COLO829 (cell line): ENCODE measurements around the gene MTG2.

ENCODE experiments used
- DNase-seq: peaks from one replicate; pipeline ENCODE4 v3.0.0; 2012; ENCODE audit warnings: low spot score

MTG2 gene

GRCh38 chr20:62206388-62206775, 23.6 kb downstream of the MTG2 start:
- no peak for DNase-seq

DNA sequence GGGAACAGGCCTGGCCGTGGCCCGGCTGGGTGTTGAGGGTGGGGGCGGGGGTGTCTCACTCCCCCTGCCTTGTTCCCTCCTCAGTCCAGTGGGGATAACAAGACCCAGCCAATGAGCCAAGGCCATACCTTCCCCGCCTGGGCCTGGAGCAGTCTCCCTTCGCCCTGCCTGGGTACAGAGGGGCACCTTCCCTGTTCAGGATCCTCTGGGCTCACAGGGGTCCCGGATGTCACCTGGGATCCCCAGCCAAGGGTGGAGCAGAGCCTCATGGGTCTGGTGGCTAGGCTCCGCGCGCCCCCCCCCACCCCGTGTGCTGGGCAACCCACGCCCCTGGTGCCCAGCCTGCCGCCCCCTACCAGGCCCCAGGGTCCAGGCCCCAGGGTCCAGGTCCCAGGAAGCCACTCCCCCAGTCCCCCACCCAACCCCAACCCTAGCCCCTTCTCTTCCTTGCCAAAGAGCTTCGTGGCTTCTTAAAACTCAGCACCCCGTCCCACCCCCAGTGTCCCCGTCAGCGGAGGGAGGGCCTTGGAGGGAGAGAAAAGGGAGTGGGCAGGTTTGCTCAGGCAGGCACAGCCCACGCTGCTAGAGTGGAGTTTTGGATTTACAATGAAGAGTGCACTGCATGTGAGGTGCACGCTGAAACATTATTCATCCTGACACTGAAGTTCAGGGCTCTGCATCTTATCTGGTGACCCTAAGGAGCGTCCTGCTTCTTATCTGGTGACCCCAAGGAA, 25.4 kb downstream of the MTG2 start:
- no peak for DNase-seq

DNA sequence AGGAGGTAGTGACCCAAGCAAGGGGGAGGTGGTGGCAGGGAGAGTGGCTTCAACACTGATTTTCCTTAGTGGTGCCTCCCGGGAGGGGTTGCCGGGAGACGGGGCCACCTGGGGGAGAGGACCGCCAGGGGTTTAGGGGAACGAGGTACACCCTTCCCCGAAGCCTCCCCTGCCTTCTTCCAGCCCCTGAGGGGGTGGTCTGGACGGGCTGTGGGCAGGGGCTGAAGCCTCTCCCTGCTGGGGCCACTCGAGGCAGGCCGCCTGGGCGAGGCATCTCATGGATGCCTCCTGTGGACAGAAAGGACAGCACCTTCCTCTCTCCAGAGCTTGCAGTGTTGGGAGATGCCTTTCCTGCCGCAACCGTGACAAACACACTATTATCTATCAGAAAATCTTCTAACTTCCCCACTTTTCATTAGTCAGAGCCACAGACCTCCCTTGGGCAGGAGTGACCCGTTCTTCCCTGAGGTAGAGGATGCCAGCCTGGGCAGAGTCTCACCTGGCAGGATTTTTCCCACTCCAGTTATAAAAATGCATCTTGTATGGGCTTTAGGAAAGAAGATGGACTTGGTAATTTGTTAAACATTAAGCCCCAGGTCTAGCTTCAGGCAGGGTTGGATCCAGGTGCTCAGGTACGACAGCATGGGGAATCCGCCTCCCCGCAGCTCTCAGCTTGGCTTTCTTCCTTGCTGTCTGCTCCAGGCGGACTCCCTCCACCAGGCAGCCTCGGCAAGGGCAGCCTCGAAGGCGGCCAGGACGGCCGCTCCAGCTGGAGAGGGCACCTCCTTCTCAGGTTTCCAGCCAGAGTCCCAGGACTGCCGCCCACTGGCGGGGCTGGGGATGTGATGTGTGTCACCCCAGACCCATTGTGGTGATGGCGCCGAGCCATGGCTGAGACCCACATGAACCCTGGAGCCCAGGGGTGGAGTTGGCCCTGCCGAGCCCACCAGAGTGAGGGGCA, 26.2 kb downstream of the MTG2 start:
- DNase-seq, result no peak

DNA sequence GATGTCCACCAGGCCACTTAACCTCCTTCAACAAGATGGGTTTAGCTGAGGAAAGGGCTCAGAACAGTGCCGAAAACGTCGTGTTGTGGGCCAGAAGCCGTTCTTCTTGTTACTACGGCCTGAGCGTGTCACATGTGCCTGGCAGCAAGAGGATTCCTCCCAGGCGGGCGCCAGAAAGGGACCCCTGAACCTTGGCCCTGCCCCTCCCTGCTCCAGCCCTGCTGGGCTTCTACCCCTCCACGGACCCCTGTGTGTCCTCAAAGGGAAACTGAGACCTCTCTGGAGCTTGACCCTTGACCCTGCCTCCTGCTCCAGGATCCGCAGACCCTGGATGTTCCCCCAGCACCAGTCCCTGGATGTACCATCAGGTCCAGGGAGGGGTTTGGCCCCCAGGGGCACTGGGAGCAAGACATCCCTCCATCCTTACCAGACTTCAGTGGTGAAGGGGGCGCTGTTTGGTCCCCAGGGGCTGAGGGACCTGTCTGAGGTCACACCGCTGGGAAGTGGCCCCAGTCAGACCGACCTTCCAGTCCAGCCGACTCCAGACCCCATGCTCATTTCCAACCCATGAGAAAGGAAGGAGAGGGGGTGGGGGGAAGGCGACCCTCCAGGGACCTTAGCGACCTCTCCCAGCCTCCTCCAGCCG, 27.1 kb downstream of the MTG2 start:
- DNase-seq, result no peak

GRCh38 chr20:62210496-62210855, 27.6 kb downstream of the MTG2 start:
- no peak for DNase-seq

DNA sequence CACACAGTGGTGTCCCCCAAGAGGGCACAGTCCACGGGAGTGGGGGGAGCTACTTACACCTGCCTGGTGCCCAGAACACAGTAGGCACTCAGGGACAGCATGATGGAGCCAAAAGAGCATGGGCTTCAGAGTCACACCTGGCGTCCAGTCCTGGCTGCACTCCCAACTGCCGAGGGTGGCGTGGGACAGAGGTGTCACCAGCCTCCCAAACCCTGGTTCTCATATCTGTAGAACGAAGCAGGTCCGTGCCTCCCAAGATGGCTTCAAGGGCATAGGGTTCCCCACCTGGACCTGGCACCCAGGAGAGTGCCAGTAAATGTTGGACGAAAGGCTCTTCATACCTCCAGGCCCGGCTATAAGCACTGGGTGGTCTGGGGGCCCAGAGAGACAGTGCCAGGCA, 28.4 kb downstream of the MTG2 start:
- no peak for DNase-seq

DNA sequence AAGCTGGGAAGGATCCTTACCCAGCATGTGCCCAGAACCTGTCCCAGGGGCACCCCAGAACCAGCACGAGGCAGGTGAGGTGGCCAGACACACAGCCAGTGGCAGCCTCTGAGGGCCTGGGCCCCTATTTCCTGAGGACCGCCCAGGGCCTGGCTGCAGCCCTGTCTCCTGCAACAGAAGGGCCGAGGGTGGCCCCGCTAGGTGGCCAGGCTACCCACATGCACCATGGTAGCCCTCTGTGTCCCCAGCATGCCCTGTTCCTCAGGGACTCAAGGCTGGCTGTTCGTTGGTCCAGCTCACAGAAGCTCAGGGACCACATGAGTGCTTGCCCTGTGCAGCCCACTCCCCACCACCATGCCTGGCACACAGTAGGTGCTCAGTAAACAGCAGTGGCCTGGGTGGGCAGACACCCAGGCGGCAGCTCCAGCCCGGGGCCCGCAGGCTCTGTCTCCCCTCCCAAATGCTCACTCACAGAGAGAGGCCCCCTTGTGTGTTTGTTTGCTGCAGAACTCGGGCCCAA, 29.0 kb downstream of the MTG2 start:
- DNase-seq, result no peak

- no peak for DNase-seq
Measured at GRCh38 chr20:62212299-62212698, 29.5 kb downstream of the MTG2 start.

- no peak for DNase-seq
Measured at GRCh38 chr20:62214067-62214466, 31.2 kb downstream of the MTG2 start.

- DNase-seq, result no peak
Measured at GRCh38 chr20:62215020-62215990, 32.5 kb downstream of the MTG2 start.

GRCh38 chr20:62215991-62216635, 33.3 kb downstream of the MTG2 start:
- DNase-seq, result no peak

DNA sequence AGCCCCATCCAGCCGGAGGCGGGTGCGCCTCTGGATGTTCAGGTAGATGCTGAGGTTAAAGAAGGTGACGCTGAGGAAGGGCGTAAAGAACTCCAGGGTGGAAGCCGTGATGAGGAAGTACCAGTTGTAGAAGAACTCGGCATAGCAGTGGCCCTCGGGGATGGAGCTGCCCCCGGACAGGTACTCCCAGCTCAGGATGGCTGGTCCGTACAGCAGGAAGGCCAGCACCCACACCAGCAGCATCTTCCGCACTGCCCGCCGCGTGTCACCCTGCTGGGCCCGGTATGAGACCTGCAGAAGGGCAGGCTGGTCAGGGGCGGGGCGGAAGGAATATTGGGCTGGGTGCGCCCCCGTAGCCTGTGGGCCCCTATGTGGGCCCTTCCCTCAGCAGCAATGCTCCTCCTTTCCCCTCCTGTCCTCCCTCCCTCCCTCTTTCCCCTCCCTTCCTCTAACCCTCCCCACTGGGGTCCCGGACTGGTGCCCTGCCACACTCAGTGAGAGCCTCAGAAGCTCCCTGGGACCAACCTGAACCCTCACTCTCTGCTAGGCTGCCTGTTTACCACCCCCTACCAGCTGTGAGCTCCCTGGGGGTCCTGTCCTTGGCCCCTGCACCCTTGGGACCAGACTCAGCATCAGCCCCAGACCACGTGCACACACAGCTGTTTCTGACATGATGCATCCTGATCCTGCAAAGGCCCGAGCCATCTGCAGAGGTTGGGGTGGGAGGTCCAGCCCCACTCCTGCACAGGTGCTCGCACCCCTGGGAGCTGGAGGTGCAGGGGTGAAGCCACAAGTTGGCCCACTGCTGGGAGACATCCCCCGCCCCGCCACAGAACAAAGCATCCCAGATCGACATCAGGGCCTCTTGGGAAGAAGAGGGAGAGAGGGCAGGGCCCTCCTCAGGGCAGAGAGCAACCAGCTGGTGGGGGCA, 34.1 kb downstream of the MTG2 start:
- DNase-seq, result no peak

DNA sequence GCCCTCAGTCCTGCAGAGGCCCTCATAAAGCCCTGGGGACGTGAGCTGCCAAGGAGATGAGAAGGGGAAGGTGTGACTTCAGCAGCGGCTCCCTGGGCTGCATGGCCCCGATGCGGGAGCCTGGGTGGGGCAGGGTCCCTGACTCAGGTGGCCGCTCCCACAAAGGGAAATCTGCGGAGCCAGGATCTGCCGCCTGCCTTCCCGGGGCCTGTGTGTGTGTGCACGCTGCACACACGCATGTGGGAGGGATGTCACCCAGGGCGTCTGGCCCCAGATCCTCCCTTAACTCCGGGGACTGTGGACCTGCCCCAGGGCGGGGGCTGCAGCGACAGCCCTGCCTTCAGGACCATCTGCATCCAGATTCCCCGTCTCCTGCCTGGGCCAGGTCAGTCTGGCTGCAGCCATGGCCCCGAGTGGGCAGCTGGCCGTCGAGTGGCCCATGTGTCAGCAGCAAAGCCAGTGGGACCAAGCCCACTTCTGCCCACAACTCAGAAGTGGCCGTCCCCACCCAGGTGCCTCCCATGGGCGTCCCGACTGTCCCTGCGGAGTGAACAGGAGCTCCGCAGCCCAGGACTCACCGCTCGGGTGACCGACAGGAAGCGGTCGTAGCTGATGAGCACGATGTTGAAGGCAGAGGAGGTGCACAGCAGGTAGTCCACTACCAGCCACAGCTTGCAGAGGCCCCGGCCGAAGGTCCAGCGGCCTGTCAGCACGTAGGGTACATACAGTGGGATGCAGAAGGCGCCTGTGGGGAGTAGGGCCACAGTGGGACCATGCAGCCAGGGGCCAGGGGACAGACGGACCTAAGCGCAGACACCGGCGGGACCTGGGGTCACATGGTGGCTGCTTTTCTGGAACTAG, 35.3 kb downstream of the MTG2 start:
- no peak for DNase-seq

DNA sequence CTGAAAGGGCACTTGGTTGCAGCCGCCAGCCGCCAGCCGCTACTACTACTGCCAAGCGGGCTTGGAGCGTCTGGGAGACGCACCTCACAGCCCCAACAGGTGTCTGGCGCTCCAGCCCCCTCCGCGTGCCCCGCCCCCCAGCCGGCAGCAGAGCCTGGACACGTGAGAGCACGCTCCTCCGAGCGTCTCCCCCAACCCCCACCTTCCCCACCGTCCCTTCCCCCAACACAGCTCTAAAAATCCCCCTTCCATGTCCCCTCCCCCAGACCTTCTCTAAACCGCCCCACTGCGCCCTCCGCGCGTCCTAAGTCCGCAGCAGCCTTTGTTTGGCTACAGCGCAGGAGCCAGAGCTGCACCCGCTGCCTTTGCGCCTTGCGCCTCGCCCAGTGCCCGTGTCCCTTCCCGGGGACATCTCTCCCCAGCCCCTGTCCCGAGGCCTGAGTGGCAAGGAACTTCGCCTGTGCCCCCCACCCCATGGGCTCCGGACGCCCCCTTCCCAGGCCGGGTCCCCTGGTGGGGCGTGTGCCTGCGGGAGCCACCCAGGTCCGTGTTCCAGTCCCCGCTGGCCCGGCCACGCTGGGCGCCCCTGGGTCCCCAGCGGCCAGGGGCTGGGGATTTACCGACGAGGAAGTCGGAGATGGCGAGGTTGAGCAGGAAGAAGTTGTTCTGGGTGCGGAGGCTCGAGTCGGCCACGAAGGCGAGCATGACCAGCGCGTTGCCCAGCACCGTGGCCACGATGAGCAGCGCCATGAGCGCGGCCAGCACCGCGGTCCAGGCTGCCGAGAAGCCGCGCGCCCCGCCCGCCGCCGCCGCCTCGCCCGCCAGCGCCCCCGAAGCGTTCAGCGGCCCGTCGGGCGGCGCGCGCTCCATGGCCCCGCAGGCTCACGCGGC, 36.5 kb downstream of the MTG2 start:
- DNase-seq, result no peak

DNA sequence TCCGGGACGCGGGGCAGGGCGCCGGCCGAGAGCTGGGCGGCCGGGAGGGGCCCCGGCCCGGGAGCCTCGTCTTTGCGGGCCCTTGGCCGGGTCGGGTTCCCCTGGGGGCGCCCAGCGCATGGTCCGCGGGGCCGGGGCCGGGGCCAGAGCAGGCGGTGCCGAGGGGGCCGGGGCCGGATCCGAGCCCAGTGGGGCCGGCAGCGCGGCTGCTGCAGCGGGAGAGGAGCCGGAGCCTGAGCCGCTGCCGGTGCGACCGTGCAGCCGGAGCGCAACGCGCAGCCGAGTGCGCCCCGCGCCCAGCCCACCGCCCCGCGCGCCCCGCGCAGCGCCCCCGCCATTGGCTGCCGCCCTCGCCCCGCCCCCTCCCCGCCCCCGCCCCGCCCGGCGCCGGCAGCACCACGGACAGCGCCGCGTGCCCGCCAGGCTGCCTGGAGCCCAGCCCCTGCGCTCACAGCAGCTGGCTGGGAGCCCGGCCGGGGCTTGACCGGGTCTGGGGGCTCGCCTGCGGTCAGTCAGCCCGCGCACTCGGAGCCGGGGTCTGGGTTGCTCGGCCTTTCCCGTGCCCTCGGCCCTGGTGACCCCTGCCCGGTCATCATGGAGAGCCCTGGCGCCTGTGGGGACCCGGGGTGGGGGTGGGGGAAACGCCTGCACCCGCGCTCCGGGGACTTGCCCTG, 37.3 kb downstream of the MTG2 start, which contains the start of gene HRH3:
HRH3 (minus strand) TSS at position 287 of the 674 bp plus-strand sequence. CDS start 308 bp downstream, outside the sequence.
- peak; percentile 49 for DNase-seq

DNA sequence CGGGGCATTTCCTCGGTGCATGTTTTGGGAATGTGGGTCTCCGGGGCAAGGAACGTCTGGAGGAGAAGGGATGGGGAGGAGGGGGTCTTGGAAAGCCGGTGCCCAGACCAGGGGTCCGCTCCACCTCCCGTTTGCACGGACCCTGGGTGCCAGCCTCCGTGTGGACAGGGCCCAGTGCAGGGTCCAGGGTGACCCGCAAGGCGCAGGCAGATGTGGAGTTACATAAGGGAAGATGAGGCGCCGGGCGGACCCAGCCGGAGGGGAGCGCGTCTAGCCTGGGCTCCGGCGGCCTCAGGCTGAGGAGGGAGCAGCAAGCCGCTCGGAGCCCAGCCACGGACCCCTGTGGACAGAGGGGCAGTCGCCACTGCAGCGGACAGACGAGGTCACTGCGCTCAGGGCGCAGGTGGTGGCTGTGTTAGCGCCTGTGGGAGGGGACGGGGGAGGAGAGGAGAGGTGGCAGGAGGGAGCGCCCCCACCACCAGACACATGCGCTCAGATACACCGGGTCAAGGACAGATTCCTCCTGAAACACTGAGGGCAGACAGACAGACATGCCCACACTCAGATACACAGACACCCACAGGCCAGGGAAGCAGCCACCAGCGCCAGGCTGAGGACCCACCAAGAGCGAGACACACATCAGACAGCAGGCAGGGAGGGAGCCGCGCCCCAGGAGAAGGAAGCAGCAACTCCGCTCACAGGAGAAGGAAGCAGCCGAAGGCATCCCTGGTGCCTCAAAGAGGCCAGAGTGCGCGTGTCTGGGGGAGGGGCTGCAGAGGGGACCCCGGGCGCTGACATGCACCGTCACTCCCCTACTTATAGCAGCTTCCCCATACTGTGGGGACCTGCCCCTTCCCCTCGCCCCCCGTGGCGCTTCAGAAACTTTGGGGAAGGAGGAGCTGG, 38.1 kb downstream of the MTG2 start:
- no peak for DNase-seq
